Mesendoderm (in vitro differentiated cells): ENCODE measurements around the gene NBPF8.
"Not testable (repeated sequence)": the region's sequence is repeated elsewhere in the genome, so short reads cannot be mapped to it uniquely, and the experiment has no call there.

Experiments used
- DNase-seq: peaks from one replicate; pipeline ENCODE4 v3.0.0; 2013
- H2AK5ac ChIP-seq: 2 replicates; pipeline ENCODE4 v1.6.1; 2013; ENCODE audit warnings: low read length, inconsistent platforms
- H2BK120ac ChIP-seq: 2 replicates; pipeline ENCODE4 v1.6.1; 2013; ENCODE audit warnings: low read depth, mild to moderate bottlenecking, low read length, moderate library complexity, mixed read lengths
- H2BK15ac ChIP-seq: replicated peaks from 2 replicates; pipeline ENCODE4 v1.6.1; 2013; ENCODE audit warnings: low read depth, mild to moderate bottlenecking, moderate library complexity
- H2BK5ac ChIP-seq: 2 replicates; pipeline ENCODE4 v1.6.1; 2013; ENCODE audit warnings: low read length, inconsistent platforms
- H3K18ac ChIP-seq: 2 replicates; pipeline ENCODE4 v1.6.1; 2013; ENCODE audit warnings: mild to moderate bottlenecking, low read length, mixed read lengths
- H3K23ac ChIP-seq: one replicate; pipeline ENCODE4 v1.6.1; 2013; ENCODE audit warnings: low read length
- H3K27ac ChIP-seq: 2 replicates; pipeline ENCODE4 v1.5.1; 2013; ENCODE audit warnings: low read depth, mild to moderate bottlenecking, inconsistent platforms, low read length, moderate library complexity
- H3K27me3 ChIP-seq: 2 replicates; pipeline ENCODE4 v1.6.1; 2013; ENCODE audit warnings: low read length, control low read depth, mild to moderate bottlenecking, inconsistent platforms; ENCODE audit not compliant: insufficient read depth, poor library complexity
- H3K36me3 ChIP-seq: 2 replicates; pipeline ENCODE4 v1.6.1; 2013; ENCODE audit warnings: low read length, inconsistent platforms; ENCODE audit not compliant: control insufficient read depth, insufficient read depth
- H3K4ac ChIP-seq: one replicate; pipeline ENCODE4 v1.6.1; 2013; ENCODE audit warnings: low read depth, mild to moderate bottlenecking, low read length, moderate library complexity
- H3K4me1 ChIP-seq: 2 replicates; pipeline ENCODE4 v1.6.1; 2013; ENCODE audit warnings: low read depth, low read length, inconsistent platforms; ENCODE audit not compliant: control insufficient read depth
- H3K4me2 ChIP-seq: 2 replicates; pipeline ENCODE4 v1.6.1; 2013; ENCODE audit warnings: low read length
- H3K4me3 ChIP-seq: 2 replicates; pipeline ENCODE4 v1.5.1; 2013; ENCODE audit warnings: mild to moderate bottlenecking, low read length
- H3K56ac ChIP-seq: one replicate; pipeline ENCODE4 v1.6.1; 2013; ENCODE audit warnings: low read length
- H3K79me1 ChIP-seq: 2 replicates; pipeline ENCODE4 v1.6.1; 2013; ENCODE audit warnings: low read length, inconsistent platforms
- H3K79me2 ChIP-seq: 2 replicates; pipeline ENCODE4 v1.6.1; 2013; ENCODE audit warnings: mild to moderate bottlenecking, low read length; ENCODE audit not compliant: control insufficient read depth, insufficient read depth
- H3K9ac ChIP-seq: 2 replicates; pipeline ENCODE4 v1.6.1; 2013; ENCODE audit warnings: low read length, inconsistent platforms
- H4K5ac ChIP-seq: one replicate; pipeline ENCODE4 v1.6.1; 2013; ENCODE audit warnings: low read length
- H4K8ac ChIP-seq: one replicate; pipeline ENCODE4 v1.6.1; 2013; ENCODE audit warnings: low read depth, mild to moderate bottlenecking, control low read depth, low read length, moderate library complexity
- WGBS: extraction: QIAGEN DNeasy Blood & Tissue Kit; methylation state at CpG from one replicate; pipeline ENCODE4 v1.1.7; 2013; ENCODE audit warnings: low lambda C conversion rate, missing lambda C conversion rate; ENCODE audit not compliant: insufficient coverage; ENCODE audit errors: extremely low coverage; 5-methylcytosine and 5-hydroxymethylcytosine counted together

NBPF8 gene

DNA sequence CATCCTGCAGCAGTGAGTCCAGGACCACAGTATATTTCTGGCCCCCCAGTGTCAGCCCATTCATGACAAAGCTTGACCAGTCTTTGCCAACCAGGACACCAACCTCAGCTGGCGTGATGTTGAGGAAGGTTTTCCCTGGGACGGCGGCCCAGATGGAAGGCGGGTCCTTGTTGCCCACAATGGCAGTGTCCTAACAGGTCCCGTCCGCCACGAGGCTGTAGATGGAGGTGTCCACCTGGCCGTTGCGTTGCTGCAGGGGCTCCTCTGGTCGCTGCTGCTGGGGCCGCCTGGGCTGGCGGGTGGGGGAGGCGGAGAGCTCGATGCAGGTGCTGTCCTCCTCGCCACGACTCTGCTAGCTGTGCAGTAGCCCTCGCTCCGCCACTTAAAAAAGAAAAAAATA, 19.0 kb downstream of the NBPF8 start:
- H3K9ac ChIP-seq, H3K4me2 ChIP-seq, H3K36me3 ChIP-seq, H3K4me3 ChIP-seq, H3K56ac ChIP-seq, H4K5ac ChIP-seq, H3K27me3 ChIP-seq, H3K27ac ChIP-seq, DNase-seq, H2BK15ac ChIP-seq, H2BK5ac ChIP-seq, H3K23ac ChIP-seq, H3K4ac ChIP-seq, H3K18ac ChIP-seq, H2BK120ac ChIP-seq, H3K4me1 ChIP-seq, H2AK5ac ChIP-seq, H4K8ac ChIP-seq, H3K79me2 ChIP-seq, H3K79me1 ChIP-seq: not testable (repeated sequence)
- WGBS, result no CpG with 5 or more reads among the region's 18 CpGs

- H3K4ac ChIP-seq, H3K27me3 ChIP-seq, H3K27ac ChIP-seq, H3K79me2 ChIP-seq, H4K5ac ChIP-seq, H3K56ac ChIP-seq, H3K4me3 ChIP-seq, H3K18ac ChIP-seq, H3K23ac ChIP-seq, H4K8ac ChIP-seq, H2AK5ac ChIP-seq, H3K4me1 ChIP-seq, H2BK15ac ChIP-seq, H3K9ac ChIP-seq, H3K79me1 ChIP-seq, H2BK5ac ChIP-seq, H3K4me2 ChIP-seq, H3K36me3 ChIP-seq, DNase-seq, H2BK120ac ChIP-seq: not testable (repeated sequence)
- WGBS, result no CpG with 5 or more reads among the region's 5 CpGs
These were observed 34.3 kb downstream of the NBPF8 start for GRCh38 chr1:120449124-120449523.
